ENCODE measurements around the gene GBX1.

Gene GBX1

GRCh38 chr7:151118108-151119054 is 49.1 kb downstream of the GBX1 start:
- Histone ChIP-seq H3K27ac (ENCODE audit: poor library complexity, severe bottlenecking) (no peak overlapping the region), H3K4me3 (ENCODE audit: severe bottlenecking) (no peak overlapping the region), H3K27me3 (ENCODE audit: insufficient read depth, poor library complexity, severe bottlenecking) (no peaks in the 10 kb centered on the region), H3K4me1 (ENCODE audit: insufficient read depth, poor library complexity, severe bottlenecking) (peaks cover 14% of the 10 kb centered on the region), H3K36me3 (ENCODE audit: low read depth) (peaks cover 35% of the 10 kb centered on the region), H3K9me3 (ENCODE audit: severe bottlenecking) (no peaks in the 10 kb centered on the region)
- ATAC-seq (ENCODE audit: low read depth) (no peak), DNase-seq (ENCODE audit: low spot score) (no peak)
- TF ChIP-seq, protein P1, sequence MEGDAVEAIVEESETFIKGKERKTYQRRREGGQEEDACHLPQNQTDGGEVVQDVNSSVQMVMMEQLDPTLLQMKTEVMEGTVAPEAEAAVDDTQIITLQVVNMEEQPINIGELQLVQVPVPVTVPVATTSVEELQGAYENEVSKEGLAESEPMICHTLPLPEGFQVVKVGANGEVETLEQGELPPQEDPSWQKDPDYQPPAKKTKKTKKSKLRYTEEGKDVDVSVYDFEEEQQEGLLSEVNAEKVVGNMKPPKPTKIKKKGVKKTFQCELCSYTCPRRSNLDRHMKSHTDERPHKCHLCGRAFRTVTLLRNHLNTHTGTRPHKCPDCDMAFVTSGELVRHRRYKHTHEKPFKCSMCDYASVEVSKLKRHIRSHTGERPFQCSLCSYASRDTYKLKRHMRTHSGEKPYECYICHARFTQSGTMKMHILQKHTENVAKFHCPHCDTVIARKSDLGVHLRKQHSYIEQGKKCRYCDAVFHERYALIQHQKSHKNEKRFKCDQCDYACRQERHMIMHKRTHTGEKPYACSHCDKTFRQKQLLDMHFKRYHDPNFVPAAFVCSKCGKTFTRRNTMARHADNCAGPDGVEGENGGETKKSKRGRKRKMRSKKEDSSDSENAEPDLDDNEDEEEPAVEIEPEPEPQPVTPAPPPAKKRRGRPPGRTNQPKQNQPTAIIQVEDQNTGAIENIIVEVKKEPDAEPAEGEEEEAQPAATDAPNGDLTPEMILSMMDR (IDR thresholded peaks at IDR 0.05; ENCODE audit: poor library complexity, severe bottlenecking), result no peak

- Histone ChIP-seq H3K4me1 (ENCODE audit: insufficient read depth, poor library complexity, severe bottlenecking) (peaks cover 19% of the 10 kb centered on the region), H3K27me3 (ENCODE audit: insufficient read depth, poor library complexity, severe bottlenecking) (no peaks in the 10 kb centered on the region), H3K27ac (ENCODE audit: poor library complexity, severe bottlenecking) (peak overlapping the region; percentile 91), H3K4me3 (ENCODE audit: severe bottlenecking) (no peak overlapping the region), H3K9me3 (ENCODE audit: severe bottlenecking) (no peaks in the 10 kb centered on the region), H3K36me3 (ENCODE audit: low read depth) (peaks cover 31% of the 10 kb centered on the region)
- TF ChIP-seq, protein P1 (IDR thresholded peaks at IDR 0.05; ENCODE audit: poor library complexity, severe bottlenecking), result no peak
- DNase-seq (ENCODE audit: low spot score) (no peak), ATAC-seq (ENCODE audit: low read depth) (no peak)
Observed at GRCh38 chr7:151117565-151117964, 49.9 kb downstream of the GBX1 start.

DNA sequence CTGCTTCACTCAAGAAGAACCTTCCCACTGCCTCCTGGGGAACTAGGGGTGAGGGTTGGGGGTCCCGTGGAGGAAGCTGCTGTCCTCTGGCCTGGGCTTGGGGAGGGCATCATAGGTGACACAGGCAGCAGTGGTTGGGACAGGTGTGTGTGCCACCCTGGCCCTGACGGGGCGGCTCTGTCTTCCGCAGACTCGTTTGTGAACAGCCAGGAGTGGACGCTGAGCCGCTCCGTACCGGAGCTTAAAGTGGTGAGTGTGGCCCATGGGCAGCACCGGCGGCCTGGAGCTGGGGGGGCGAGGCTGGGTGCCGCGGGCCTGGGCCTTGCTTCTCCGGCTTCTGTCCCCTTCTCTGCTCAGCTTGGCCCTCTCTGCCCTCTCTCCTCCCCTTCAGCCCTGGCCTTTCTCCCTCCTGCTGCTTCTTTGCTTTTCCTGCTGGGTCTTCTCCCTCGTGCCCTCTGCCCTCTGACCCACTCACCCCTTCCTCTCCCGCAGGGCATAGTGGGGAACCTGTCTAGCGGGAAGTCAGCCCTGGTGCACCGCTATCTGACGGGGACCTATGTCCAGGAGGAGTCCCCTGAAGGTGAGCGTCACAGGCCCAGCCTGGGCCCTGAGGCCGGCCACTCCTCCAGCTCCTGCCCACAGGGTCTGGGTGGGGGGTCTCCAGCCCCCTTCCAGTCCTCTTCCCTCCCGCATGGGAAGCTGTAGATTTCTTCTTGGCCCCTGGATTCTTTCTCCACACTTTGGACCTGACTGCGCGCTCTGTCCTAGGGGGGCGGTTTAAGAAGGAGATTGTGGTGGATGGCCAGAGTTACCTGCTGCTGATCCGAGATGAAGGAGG is 50.7 kb downstream of the GBX1 start:
- Histone ChIP-seq H3K9me3 (ENCODE audit: severe bottlenecking) (no peaks in the 10 kb centered on the region), H3K36me3 (ENCODE audit: low read depth) (peaks cover 31% of the 10 kb centered on the region), H3K27me3 (ENCODE audit: insufficient read depth, poor library complexity, severe bottlenecking) (no peaks in the 10 kb centered on the region), H3K4me3 (ENCODE audit: severe bottlenecking) (peak overlapping the region; percentile 52), H3K4me1 (ENCODE audit: insufficient read depth, poor library complexity, severe bottlenecking) (peaks cover 19% of the 10 kb centered on the region), H3K27ac (ENCODE audit: poor library complexity, severe bottlenecking) (peak overlapping the region; percentile 91)
- DNase-seq (ENCODE audit: low spot score), result no peak
- ATAC-seq (ENCODE audit: low read depth), result no peak
- TF ChIP-seq, protein P1 (IDR thresholded peaks at IDR 0.05; ENCODE audit: poor library complexity, severe bottlenecking), result no peak

DNA sequence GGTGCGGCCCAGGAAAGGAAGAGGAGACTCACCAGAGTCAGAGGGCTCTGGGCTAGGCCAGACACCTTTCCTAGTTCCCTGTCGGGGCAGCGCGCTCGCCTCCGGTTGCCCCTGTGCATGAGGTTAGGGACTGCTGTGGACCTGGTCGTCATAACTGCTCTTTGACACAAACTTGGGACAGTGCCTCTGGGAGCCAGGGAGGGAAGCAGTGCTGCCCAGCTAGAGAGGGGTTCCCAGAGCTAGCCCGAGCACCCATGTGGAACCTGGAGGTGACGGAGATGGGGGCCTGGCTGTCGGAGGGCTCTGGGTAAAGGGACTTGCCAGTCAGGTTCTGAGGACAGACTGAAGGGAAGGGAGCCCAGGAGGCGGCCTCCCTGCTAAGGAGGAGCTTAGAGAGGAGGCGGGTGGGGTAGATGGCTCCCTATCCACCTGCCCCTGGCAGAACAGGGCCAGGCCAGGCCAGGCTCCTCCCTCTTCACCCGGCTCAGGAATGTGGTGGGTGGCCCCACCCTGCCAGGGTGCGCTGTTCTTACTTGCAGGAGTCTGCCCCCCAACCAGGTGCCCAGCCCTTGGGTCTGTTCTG is 51.6 kb downstream of the GBX1 start:
- H3K27ac ChIP-seq (ENCODE audit: poor library complexity, severe bottlenecking), result peak overlapping the region; percentile 91
- H3K4me1 ChIP-seq (ENCODE audit: insufficient read depth, poor library complexity, severe bottlenecking), result peaks cover 19% of the 10 kb centered on the region
- TF ChIP-seq, protein P1 (IDR thresholded peaks at IDR 0.05; ENCODE audit: poor library complexity, severe bottlenecking), result no peak
- peak; percentile 94 for DNase-seq (ENCODE audit: low spot score)
- no peaks in the 10 kb centered on the region for H3K9me3 ChIP-seq (ENCODE audit: severe bottlenecking)
- H3K4me3 ChIP-seq (ENCODE audit: severe bottlenecking), result peak overlapping the region; percentile 52
- no peaks in the 10 kb centered on the region for H3K27me3 ChIP-seq (ENCODE audit: insufficient read depth, poor library complexity, severe bottlenecking)
- ATAC-seq (ENCODE audit: low read depth), result peak; percentile 86
- H3K36me3 ChIP-seq (ENCODE audit: low read depth), result peaks cover 26% of the 10 kb centered on the region
